HEK293 (cell line): ENCODE results near the gene SRCIN1.

Source experiments
- CTCF ChIA-PET: fragments of 350-600 bp; formaldehyde crosslinking; extraction: SDS; loops from one replicate; lab custom pipeline; 2021; ENCODE audit warnings: antibody characterized with exemption; lab: Yijun Ruan, JAX
- POLR2A ChIA-PET: fragments of 300-600 bp; formaldehyde crosslinking; extraction: SDS; loops from one replicate; lab custom pipeline; 2020; ENCODE audit warnings: antibody characterized with exemption, inconsistent platforms; lab: Yijun Ruan, JAX
- H3K27ac ChIP-seq: fragments of 200-500 bp; sonication (Bioruptor generic); 2 replicates; pipeline ENCODE4 v1.5.1; 2014; ENCODE audit warnings: low read depth, low read length, control low read depth, inconsistent platforms; ENCODE audit errors: extremely low read depth
- H3K36me3 ChIP-seq, 2 experiments: fragments of 200-500 bp in 1 of 2; sonication (Bioruptor generic) in 1 of 2; 1 replicate in 1 of 2; 2 replicates in 1 of 2; pipeline ENCODE4 v1.5.1; 2014 to 2017; ENCODE audit warnings: inconsistent platforms in 2 of 2, low read length in 2 of 2; ENCODE audit not compliant: control insufficient read depth in 2 of 2, insufficient read depth in 1 of 2
- H3K4me1 ChIP-seq: fragments of 200-500 bp; sonication (Bioruptor generic); 2 replicates; pipeline ENCODE4 v1.5.1; 2014; ENCODE audit warnings: mild to moderate bottlenecking, low read length, inconsistent platforms; ENCODE audit not compliant: control insufficient read depth, insufficient read depth
- H3K4me3 ChIP-seq: 2 replicates; pipeline ENCODE4 v1.5.1; 2011; ENCODE audit warnings: low read depth, mild to moderate bottlenecking, control low read depth, low read length, moderate library complexity
- H3K9me3 ChIP-seq: fragments of 200-500 bp; sonication (Bioruptor generic); 2 replicates; pipeline ENCODE4 v1.5.1; 2014; ENCODE audit warnings: low read depth, low read length, inconsistent platforms; ENCODE audit not compliant: control insufficient read depth, insufficient read depth
- BCL11B ChIP-seq: fragments of 450-650 bp; formaldehyde crosslinking; IDR thresholded peaks from 2 replicates; pipeline ENCODE4 v1.5.1; 2016; ENCODE audit warnings: low read depth, missing biosample characterization, missing genetic modification characterization
- GLI4 ChIP-seq: fragments of 450-650 bp; formaldehyde crosslinking; IDR thresholded peaks from 2 replicates; pipeline ENCODE4 v1.5.1; 2016; ENCODE audit warnings: missing biosample characterization, missing genetic modification characterization
- GLIS1 ChIP-seq: fragments of 450-650 bp; formaldehyde crosslinking; IDR thresholded peaks from 2 replicates; pipeline ENCODE4 v1.5.1; 2016; ENCODE audit warnings: missing biosample characterization, missing genetic modification characterization
- OSR2 ChIP-seq: fragments of 450-650 bp; formaldehyde crosslinking; IDR thresholded peaks from 2 replicates; pipeline ENCODE4 v1.5.1; 2016; ENCODE audit warnings: missing biosample characterization, missing genetic modification characterization
- PRDM10 ChIP-seq: fragments of 450-650 bp; formaldehyde crosslinking; IDR thresholded peaks from 2 replicates; pipeline ENCODE4 v1.5.1; 2016; ENCODE audit warnings: missing biosample characterization, missing genetic modification characterization
- TCF7L2 ChIP-seq: IDR thresholded peaks from 2 replicates; pipeline ENCODE4 v1.6.1; 2011; ENCODE audit warnings: low read depth, mild to moderate bottlenecking, inconsistent platforms, low read length, moderate library complexity, borderline replicate concordance
- ZBTB26 ChIP-seq: fragments of 450-650 bp; formaldehyde crosslinking; optimal IDR thresholded peaks from 2 replicates; pipeline ENCODE3; 2016; ENCODE audit warnings: missing biosample characterization, mild to moderate bottlenecking, missing genetic modification characterization
- ZBTB49 ChIP-seq: fragments of 450-650 bp; formaldehyde crosslinking; IDR thresholded peaks from 2 replicates; pipeline ENCODE4 v1.5.1; 2016; ENCODE audit warnings: missing biosample characterization, missing genetic modification characterization, low read depth
- ZBTB7A ChIP-seq: fragments of 450-650 bp; formaldehyde crosslinking; IDR thresholded peaks from 2 replicates; pipeline ENCODE4 v1.5.1; 2016; ENCODE audit warnings: low read depth, missing biosample characterization, missing genetic modification characterization
- ZFHX2 ChIP-seq: fragments of 450-650 bp; formaldehyde crosslinking; conservative IDR thresholded peaks from 2 replicates; pipeline ENCODE4 v1.5.1; 2016; ENCODE audit warnings: missing biosample characterization, missing genetic modification characterization
- ZFP69B ChIP-seq: fragments of 450-650 bp; formaldehyde crosslinking; IDR thresholded peaks from 2 replicates; pipeline ENCODE4 v1.5.1; 2016; ENCODE audit warnings: missing biosample characterization, missing genetic modification characterization
- ZNF133 ChIP-seq: fragments of 450-650 bp; formaldehyde crosslinking; IDR thresholded peaks from 2 replicates; pipeline ENCODE4 v1.5.1; 2016; ENCODE audit warnings: missing biosample characterization, missing genetic modification characterization
- ZNF140 ChIP-seq: fragments of 450-650 bp; formaldehyde crosslinking; IDR thresholded peaks from 2 replicates; pipeline ENCODE4 v1.5.1; 2016; ENCODE audit warnings: missing biosample characterization, missing genetic modification characterization
- ZNF585B ChIP-seq: fragments of 450-650 bp; formaldehyde crosslinking; IDR thresholded peaks from 2 replicates; pipeline ENCODE4 v1.5.1; 2016; ENCODE audit warnings: missing biosample characterization, missing genetic modification characterization
- ZNF76 ChIP-seq: fragments of 450-650 bp; formaldehyde crosslinking; IDR thresholded peaks from 2 replicates; pipeline ENCODE4; 2016; ENCODE audit warnings: low read depth, missing biosample characterization, missing genetic modification characterization, borderline replicate concordance
- ZNF785 ChIP-seq: fragments of 450-650 bp; formaldehyde crosslinking; IDR thresholded peaks from 2 replicates; pipeline ENCODE4 v1.5.1; 2016; ENCODE audit warnings: missing biosample characterization, missing genetic modification characterization
- ZNF837 ChIP-seq: fragments of 450-650 bp; formaldehyde crosslinking; IDR thresholded peaks from 2 replicates; pipeline ENCODE4 v1.5.1; 2016; ENCODE audit warnings: missing biosample characterization, missing genetic modification characterization

The SRCIN1 gene

GRCh38 chr17:38571833-38572668, 33.7 kb downstream of the SRCIN1 start (continued):
- peak; percentile 68 for TF ChIP-seq ZBTB7A (tag by site-specific recombination)
- TF ChIP-seq ZFP69B (tag by site-specific recombination): 0 out of 2 replicates have a peak, but pooled peaks have one; percentile 17
- no peak for TF ChIP-seq ZNF785 (tag by site-specific recombination)
- TF ChIP-seq ZNF76 (tag by site-specific recombination): no peak
- 0 out of 2 replicates have a peak, but pooled peaks have one; percentile 58 for TF ChIP-seq BCL11B (tag by site-specific recombination)
- TF ChIP-seq ZNF133: no peak
- no peak for TF ChIP-seq GLI4 (tag by site-specific recombination)
- TF ChIP-seq OSR2 (tag by site-specific recombination): 0 out of 2 replicates have a peak, but pooled peaks have one; percentile 25
- TF ChIP-seq TCF7L2: no peak
- peak; percentile 94 for TF ChIP-seq PRDM10 (tag by site-specific recombination)
- no peak for TF ChIP-seq ZNF585B (tag by site-specific recombination)
- no peak for TF ChIP-seq ZNF837 (tag by site-specific recombination)
- peak; percentile 34 for TF ChIP-seq ZBTB26 (tag by site-specific recombination)
- peak; percentile 95 for TF ChIP-seq GLIS1 (tag by site-specific recombination)
- no peak for TF ChIP-seq ZNF140
- TF ChIP-seq ZBTB49 (tag by site-specific recombination): no peak

GRCh38 chr17:38569701-38570512, 35.8 kb downstream of the SRCIN1 start:
- ChIA-PET POLR2A (no interaction called here), CTCF (interaction anchor here (4.3 kb wide), 1 partner anchor 11 kb away, joined by 26 read pairs; no protein-coding TSS in a partner anchor)
- peaks cover 7% of the 10 kb centered on the region; the same call in 1 of the 2 replicates for H3K4me1 ChIP-seq

More at GRCh38 chr17:38569701-38570512, 35.8 kb downstream of the SRCIN1 start:
- Histone ChIP-seq H3K27ac (no peak overlapping the region), H3K9me3 (no peaks in the 10 kb centered on the region), H3K36me3 (no peaks in the 10 kb centered on the region), H3K4me3 (no peak overlapping the region)
- TF ChIP-seq ZFHX2 (0 out of 2 replicates have a peak, but pooled peaks have one; percentile 10), ZBTB26 (tag by site-specific recombination) (no peak)
